ENCODE results near the gene ANKRD13D.
"Not testable (repeated sequence)": the region's sequence is repeated elsewhere in the genome, so short reads cannot be mapped to it uniquely, and the experiment has no call there.

The ANKRD13D gene

DNA sequence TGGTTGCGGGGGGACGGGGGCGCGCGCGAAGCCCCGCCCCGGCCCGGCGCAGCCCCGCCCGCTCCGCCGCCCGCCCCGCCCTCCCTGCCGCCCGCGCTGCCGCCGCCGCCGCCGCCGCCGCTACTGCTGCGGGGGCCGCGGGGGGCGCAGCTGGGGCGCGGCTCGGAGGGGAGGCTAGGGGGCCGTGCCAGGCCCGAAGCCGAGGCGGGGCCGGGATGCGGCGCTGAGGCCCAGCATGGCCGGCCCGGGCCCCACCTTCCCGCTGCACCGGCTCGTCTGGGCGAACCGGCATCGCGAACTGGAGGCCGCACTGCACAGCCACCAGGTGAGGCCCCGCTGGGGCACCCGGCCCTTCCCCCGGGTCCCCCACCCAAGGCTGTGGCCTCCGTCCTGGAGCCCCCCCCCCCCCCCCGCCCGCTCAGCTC is at the start of gene ANKRD13D:
ANKRD13D (plus strand) TSS at position 78 of the 425 bp plus-strand sequence; CDS start at position 236, 158 bp downstream.
- no peak for DNase-seq (ENCODE audit: low read depth in 2 of 3, low spot score in 2 of 3)

DNA sequence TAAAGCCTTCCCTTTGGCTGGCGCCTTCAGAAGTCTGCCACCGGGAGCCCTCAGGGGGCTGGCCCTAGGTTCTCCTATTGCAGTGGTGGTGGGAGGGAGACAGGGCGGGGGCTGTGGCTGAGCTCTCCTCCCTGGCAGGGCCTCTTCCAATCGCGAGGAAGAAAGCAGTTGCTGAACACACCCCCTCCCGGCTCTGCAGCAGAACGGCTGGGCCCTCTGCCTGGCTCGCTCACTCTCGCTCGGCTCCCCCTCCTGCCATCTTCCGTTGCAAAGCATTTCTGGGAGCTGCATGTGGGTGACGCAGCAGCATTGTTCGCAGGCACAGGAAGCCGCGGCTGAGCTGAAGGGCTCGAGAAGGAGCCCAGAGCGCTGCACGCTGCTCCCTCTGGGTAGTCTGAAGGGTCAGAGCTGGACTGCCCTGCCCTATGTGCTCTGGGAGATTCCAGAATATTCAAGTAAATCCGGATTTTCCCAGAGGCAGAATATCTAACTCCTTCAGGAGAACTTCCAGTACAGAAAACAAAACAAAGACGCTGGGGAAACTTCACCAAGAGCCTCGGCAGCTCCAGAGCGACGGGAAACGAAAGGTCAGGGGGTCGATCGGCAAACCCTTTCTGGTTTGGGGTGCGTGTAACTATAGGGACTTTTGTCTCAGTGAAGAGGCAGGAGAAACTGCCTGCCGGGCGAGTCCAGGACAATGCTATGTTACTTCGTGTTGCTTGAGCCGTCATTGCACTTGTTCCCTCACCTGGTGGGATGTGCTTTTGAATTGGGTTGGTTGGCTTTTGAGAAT is 49.1 kb upstream of the ANKRD13D start:
- DNase-seq (ENCODE audit: low read depth in 2 of 3, low spot score in 2 of 3), result peak; percentile 59 to 89 (median 85)

DNA sequence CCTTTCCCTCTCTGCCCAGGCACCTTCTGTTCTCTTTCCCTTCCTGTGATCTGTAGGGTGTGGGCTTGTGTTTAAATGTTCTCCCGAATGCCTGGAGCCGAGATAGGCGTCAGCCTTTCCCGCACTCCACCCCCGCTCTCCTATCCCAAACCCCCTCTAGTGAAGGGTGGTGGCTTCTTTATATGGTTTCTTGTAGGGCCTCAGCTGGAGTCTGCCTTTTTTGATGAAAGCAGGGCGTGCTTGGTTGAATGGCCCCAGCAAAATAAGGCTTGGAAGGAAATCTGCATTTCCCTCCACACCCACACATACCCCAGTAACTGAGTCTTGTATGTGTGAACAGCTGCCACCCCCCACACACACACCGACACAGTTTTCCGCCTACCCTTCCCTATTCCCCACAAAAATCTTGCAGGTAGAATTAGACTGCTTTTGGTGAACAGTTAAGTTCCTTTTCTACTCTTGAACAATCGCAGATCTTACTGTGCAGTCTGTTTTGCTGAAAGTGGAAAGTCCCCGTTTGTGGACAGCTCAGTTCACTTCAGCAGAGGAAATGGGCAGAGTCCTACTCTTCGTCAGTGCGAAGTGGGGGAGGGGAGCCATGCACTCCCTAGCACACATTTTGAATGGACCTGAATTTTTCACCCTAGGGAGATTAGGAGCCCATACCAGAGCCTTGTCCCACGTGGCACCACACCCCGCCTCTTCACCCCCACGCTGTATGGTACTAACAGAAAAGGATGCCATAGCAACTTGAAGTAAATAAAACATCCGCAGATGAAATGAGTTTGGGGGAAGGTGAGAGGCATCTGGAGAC is 48.3 kb upstream of the ANKRD13D start:
- DNase-seq (ENCODE audit: low read depth in 2 of 3, low spot score in 2 of 3), result peak in 1 of 3 experiments; percentile 60

DNA sequence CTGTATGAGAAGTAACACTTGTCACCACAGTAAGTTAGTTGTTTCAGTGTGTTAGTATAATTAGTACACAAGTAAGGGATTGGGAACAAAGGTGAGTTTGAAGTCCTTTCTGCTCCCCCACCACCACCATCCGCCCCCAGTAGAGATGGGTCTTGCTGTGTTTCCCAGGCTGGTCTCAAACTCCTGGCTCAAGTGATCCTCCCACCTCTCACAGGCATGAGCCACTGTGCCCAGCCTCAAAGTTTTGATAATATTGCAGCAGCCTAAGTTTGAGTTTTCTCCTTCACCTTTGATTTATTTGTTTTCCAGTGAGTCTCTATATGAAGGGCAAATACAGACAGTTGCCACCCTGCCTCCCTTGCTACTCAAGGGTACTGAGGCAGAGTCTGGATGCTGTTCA is 46.6 kb upstream of the ANKRD13D start:
- DNase-seq (ENCODE audit: low read depth in 2 of 3, low spot score in 2 of 3), result no peak

DNA sequence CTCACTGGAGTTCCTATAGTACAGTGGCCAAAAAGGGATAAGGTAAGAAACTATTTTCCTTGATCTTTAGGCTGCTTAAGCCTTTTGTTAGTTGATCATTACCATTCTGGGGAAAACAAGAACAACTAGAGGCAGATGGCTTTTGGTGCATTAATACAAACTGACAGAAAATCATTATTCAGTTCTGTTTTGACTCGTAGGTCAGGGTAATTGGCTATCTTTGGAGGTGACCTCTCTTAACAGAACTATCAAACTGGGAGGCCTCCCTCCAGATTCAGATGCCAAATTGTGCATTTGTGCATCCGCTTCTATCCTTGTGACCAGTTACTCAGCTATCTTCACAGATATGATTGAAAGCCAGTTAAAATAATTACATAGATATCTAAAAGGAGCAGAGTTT is 46.1 kb upstream of the ANKRD13D start:
- DNase-seq (ENCODE audit: low read depth in 2 of 3, low spot score in 2 of 3), result no peak

DNA sequence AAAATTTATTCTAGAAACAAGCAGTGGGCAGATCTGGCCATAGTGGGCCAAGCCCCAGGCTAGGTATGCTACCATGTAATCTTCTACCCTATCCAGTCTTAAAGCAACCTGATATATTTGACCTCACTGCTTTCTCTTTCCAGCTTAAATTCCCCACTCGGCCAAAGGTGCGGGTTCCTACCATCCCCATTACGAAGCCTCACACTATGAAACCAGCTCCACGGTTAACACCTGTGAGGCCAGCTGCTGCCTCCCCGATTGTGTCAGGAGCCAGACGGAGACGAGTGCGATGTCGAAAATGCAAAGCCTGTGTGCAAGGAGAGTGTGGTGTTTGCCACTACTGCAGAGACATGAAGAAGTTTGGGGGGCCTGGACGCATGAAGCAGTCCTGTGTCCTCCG is 44.1 kb upstream of the ANKRD13D start:
- no peak for DNase-seq (ENCODE audit: low read depth in 2 of 3, low spot score in 2 of 3)

DNA sequence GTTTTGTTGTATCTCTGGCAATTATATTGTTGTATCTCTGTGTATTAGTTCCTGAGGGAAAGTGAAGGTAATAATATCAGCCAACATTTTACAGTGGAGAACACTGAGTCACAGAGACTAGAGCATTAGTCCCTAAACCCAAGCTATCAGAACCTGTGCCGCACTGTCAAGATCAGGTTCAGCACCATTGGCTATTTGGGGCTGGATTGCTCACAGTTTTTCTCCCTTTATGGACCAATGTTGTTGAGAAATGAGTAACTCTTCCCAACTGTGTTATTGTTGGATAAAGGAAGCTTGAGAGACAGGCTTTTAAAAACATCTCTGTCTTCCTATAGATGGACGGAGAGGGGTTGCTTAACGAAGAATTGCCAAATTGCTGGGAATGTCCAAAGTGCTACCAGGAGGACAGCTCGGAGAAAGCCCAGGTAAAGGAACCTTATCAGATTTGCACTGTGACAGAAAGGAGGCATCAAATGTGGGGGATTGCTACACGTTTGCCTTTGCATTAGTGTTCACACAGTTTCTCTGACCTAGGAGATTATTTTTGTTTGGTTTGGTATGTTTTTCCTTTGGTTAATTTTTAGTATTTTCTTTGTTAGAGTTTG is 41.1 kb upstream of the ANKRD13D start:
- no peak for DNase-seq (ENCODE audit: low read depth in 2 of 3, low spot score in 2 of 3)

DNA sequence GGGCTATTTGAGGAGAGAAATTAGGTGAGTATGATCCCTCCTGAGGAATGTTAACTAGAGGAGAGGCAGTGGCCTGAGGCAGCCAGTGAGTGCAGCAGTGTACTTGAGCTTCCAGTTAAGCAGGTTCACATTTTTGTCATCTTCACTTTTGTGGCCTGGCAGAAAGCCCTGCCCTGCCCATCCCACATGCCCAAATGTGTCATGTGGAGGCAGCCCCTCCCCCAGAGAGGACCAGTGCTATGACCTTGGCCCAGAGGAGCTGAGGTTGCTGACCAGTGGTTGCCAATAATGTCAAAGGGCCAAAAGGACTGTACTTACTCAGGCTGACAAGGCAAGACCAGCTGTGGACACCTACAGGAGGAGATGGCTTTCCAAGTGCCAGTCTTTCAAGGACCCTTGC is 40.5 kb upstream of the ANKRD13D start:
- DNase-seq (ENCODE audit: low read depth in 2 of 3, low spot score in 2 of 3), result no peak

DNA sequence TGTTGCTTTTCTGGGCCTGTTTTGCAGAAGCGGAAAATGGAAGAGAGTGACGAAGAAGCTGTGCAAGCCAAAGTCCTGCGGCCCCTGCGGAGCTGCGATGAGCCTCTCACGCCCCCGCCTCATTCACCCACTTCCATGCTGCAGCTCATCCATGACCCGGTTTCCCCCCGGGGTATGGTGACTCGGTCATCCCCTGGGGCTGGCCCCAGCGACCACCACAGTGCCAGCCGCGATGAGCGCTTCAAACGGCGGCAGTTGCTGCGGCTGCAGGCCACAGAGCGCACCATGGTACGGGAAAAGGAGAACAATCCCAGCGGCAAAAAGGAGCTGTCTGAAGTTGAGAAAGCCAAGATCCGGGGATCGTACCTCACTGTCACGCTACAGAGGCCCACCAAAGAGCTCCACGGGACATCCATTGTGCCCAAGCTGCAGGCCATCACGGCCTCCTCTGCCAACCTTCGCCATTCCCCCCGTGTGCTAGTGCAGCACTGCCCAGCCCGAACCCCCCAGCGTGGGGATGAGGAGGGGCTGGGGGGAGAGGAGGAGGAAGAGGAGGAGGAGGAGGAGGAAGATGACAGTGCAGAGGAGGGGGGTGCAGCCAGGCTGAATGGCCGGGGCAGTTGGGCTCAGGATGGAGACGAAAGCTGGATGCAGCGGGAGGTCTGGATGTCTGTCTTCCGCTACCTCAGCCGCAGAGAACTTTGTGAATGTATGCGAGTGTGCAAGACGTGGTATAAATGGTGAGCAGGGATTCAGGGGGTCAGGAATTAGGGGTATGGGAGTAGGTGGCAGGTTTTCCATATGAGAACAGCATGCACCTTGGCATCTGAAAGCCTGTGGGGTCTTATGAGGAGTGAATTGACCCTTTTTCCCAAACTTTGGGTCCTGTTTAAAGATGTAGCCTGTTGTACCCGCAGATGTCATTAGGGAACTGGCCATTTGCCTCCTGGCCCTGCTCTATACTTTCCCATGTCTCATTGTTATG is 38.8 kb upstream of the ANKRD13D start:
- DNase-seq (ENCODE audit: low read depth in 2 of 3, low spot score in 2 of 3), result no peak

DNA sequence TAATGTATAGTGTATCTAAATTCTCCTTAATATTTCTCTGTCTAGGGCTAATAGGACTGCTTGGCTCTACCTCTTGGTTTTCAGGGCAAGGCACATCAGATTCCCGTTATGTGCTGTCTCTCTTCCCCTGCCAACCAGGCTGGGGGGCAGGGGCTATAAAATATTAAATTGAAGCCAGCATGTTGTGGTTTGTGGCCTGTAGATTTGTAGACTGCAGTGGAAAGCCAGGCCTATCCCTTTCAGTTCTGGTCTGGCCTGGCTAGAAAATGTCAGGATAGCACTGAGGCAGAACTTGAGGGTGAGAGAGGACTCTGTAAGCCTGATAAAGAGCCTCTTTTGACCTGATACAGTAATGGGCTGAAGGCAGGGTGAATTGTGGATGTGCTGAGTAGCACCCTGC is 37.3 kb upstream of the ANKRD13D start:
- DNase-seq (ENCODE audit: low read depth in 2 of 3, low spot score in 2 of 3), result no peak

DNA sequence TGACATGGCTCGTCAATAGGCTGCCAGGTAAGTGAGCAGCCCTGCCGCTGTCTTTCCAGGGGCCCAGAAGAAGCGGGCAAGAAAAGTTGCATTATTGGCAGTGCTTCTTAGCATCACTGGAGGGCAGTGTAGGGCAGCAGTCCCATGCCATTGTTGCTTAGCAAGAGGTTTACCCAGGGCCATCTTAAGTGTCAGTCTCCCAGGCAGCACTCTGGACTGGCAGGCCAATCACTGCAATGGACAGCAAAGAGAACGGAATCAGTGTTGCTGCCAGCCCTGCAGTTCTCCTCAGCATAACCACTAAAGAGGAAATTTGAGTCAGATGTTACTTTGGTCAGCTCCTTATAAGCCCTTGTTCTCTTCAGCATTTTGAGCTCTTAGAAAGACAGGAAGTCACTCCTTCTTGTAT is 36.3 kb upstream of the ANKRD13D start:
- DNase-seq (ENCODE audit: low read depth in 2 of 3, low spot score in 2 of 3), result no peak

DNA sequence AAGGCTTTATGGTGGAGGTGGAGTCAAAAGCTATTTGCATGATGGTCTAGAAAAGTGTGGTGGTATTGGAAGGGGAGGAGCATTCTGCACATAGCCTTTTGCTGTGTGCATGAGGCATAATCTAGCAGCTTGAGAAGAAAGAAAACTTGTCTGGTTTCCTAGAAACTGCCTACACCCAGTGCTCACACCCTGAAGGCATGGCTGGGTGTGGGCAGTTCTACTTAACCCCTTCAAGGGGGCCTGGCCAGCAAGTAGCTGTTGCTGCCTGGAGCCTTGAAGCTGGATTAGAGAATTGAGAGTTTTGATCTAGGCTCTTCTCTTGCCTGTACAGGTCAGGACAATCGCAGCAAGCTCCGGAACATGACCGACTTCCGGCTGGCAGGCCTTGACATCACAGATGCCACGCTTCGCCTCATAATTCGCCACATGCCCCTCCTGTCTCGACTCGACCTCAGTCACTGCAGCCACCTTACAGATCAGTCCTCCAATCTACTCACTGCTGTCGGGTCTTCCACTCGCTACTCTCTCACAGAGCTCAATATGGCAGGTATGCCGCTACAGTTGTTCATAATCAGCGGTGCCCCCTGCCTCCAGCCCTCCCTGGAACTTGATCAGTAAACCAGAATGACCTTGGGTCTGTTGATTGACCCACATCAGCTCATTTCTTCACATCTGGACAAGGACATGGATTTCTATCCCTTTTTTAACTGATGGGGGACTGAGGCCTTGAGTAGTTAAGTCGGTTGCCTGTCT is 35.1 kb upstream of the ANKRD13D start:
- DNase-seq (ENCODE audit: low read depth in 2 of 3, low spot score in 2 of 3), result no peak

DNA sequence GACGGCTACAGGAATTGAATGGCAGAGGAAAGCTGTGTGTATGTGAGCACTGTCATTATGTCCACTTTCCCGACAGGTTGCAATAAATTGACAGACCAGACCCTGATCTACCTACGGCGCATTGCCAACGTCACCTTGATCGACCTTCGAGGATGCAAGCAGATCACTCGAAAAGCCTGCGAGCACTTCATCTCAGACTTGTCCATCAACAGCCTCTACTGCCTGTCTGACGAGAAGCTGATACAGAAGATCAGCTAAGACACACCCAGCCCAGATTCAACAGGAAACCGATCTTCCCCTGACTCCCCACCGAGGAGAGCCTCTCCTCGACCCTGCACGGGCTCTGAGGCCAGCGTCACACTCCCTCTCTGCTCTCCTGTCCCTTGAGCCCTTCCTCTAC is 34.3 kb upstream of the ANKRD13D start:
- DNase-seq (ENCODE audit: low read depth in 2 of 3, low spot score in 2 of 3), result no peak

DNA sequence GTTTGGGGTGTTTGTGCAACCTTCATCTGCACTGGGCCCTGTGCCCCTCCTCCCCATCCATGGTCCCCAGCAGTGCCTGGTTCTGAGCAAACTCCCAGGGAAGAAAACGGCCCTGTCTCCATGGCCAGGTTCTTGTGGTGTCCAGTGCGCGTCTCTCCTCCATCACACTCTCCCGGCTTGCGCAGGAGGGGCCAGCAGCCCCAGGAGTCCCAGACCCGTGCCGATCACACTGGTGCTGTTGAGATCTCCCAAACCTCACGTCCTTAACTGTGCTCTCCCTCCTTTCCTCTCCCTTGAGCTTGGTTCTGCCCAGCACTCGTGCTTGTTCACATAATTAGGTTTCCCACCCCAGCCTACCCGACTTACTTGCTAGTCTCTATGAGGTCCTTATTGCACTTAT is 33.8 kb upstream of the ANKRD13D start:
- no peak for DNase-seq (ENCODE audit: low read depth in 2 of 3, low spot score in 2 of 3)

DNA sequence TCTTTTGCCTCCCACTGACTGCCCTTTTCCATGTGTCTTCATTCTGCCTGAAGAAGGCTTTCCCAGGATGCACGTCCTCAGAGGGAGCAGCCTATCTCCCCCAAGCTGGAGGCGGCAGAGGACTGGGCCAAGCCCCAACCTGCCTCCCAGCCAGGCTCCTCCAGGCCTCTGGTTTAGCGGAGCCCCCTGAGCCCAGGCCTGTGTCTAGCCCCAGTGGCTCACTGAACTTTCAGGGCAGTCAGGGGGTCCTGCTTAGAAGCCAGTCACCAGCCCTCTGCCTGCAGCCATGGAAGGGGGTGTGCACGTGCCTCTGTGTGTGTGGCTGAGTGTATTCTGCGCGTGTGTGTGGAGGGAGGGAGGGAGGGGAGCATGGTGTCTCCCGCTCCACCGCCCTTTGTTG is 33.2 kb upstream of the ANKRD13D start:
- DNase-seq (ENCODE audit: low read depth in 2 of 3, low spot score in 2 of 3), result no peak

DNA sequence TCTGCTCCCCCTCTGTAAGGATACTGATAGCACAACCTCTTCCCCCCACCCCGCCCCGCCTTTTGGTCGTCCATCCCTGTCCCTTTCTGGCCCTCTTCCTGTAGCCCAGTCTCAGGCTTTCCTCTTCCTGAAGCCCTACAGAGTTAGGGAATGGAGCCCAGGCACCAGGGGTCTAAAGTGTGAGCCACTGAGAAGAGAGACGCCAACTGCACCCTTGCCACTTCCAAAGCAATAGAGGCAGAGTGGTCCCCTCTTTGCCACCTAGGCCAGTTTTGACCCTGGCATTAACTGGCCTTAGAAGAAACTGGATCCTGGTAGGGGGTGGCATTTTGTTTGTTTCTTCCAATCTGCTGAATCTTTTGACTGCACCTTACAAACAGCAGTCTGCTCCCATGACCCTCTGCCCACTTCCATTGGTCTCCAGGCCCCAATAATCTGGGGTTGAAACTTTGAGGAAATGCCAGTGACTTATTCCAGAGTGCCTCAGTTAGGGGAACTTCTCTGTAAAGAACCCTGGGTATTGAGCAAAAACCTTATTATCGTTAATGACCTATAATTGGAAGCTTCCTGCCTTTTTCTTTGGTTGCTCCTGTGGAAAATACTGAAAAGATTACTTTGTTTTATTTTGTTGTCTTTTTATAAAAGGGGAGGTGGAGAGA is 32.5 kb upstream of the ANKRD13D start:
- DNase-seq (ENCODE audit: low read depth in 2 of 3, low spot score in 2 of 3), result no peak

DNA sequence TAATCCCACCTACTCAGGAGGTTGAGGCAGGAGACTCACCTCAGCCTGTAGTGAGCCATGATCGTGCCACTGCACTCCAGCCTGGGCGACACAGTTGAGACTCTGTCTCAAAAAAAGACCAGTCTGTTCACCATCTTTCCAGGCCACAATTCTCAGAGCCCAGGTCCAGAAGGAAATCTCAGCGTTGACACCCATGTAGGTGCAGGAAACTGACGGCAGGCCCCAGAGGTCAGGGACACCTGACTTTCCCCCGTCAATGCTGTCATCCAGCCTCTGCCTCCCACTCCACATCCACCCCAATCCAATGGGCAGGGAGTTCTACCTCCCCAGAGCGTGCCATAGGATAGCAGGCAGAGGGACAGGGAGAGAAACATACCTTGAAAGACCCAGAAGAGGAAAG is 28.7 kb upstream of the ANKRD13D start:
- DNase-seq (ENCODE audit: low read depth in 2 of 3, low spot score in 2 of 3), result no peak

DNA sequence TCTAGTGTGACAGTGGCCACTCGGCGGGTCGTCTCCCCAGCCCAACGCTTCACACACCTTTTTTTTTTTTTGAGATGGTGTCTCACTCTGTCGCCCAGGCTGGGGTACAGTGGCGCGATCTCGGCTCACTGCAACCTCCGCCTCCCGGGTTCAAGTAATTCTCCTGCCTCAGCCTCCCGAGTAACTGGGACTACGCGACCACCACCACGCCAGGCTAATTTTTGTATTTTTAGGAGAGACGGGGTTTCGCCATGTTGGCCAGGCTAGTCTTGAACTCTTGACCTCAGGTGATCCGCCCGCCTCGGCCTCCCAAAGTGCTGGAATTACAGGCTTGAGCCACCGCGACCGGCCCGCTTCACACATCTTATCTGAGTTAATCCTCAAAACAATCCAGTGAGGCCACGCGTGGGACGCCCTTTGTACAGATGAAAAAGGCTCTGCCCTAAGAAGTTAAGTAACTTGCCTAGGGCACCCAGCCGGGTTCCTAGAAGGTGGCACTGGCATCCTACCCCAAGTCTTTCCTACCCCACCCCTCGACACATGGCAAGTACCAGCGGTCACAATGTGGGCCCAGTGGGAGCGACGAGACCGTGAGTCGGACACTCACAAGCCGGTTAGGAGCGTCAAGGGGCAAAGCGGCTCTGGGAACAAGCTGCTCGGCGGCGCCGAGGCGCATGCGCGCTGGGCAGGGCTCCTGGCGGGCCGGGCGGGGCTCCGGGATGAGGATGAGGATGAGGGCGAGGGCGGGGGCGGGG is 28.0 kb upstream of the ANKRD13D start:
- not testable (repeated sequence) for DNase-seq (ENCODE audit: low read depth in 2 of 3, low spot score in 2 of 3)

DNA sequence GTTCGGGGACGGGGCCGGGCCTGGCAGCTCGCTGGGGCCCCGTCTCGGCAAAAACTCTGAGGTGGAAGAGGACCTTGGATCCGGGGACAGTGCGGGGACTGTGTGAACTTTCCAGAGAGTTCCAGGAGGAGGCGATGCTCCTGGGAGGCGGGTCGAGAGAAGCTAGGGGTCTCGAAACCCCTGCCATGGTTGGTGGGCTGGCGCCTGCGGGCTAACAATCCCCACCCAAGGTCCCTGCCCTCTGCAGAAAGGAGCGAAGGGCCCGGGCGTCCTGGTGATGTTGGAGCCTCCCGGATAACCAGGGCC is 27.5 kb upstream of the ANKRD13D start:
- DNase-seq (ENCODE audit: low read depth in 2 of 3, low spot score in 2 of 3), result no peak

All from activated CD8-positive, alpha-beta memory T cell treated with anti-CD3 and anti-CD28 coated beads for 48 hours (primary cell).